Activated T-helper 2 cell treated with anti-CD3 and anti-CD28 coated beads, Interferon-gamma antibody, Interleukin-2, Interleukin-4, amounts not matched to agents 10 μg/mL and 5 μg/mL and 100 μg/mL, durations not matched to agents 14 hours and 24 hours and 36 hours (primary cell): ENCODE results near the gene COMT. TPM values are rescaled to one million over a fixed set of nuclear protein-coding genes. Genes with fewer than 3 reads are reported as not detected.

Experiments used
- DNase-seq: peaks from one replicate; pipeline ENCODE4 v3.0.0; 2021; ENCODE audit warnings: low spot score
- H3K27ac Mint-ChIP-seq: one replicate; pipeline ENCODE4 v1.8.0; 2021; ENCODE audit warnings: mixed read lengths
- H3K27me3 Mint-ChIP-seq: one replicate; pipeline ENCODE4 v1.8.0; 2021; ENCODE audit warnings: low read depth, mixed read lengths
- H3K36me3 Mint-ChIP-seq: one replicate; pipeline ENCODE4 v1.8.0; 2021; ENCODE audit warnings: low read depth, mixed read lengths
- H3K4me1 Mint-ChIP-seq: one replicate; pipeline ENCODE4 v1.8.0; 2021; ENCODE audit warnings: low read depth, mixed read lengths
- H3K4me3 Mint-ChIP-seq: one replicate; pipeline ENCODE4 v1.8.0; 2021; ENCODE audit warnings: low read depth, mild to moderate bottlenecking, moderate library complexity, mixed read lengths
- H3K9me3 Mint-ChIP-seq: one replicate; pipeline ENCODE4 v1.8.0; 2021; ENCODE audit warnings: mixed read lengths
- intact Hi-C: fragments of 100-400 bp; cut with micrococcal nuclease; formaldehyde crosslinking; loops from one replicate; pipeline ENCODE4 v1.15.1; 2023
- total RNA-seq: library from RNA; stranded (reverse); gene quantifications from 2 replicates; pipeline ENCODE4 v1.2.3, GENCODE V29; 2022

COMT gene
- total RNA-seq, 1 donor from 2014 or later = 93.4 TPM

- DNase-seq = no peak
Measured at GRCh38 chr22:19984201-19984753, 42.7 kb downstream of the COMT start.

GRCh38 chr22:19984851-19985811 is 43.6 kb downstream of the COMT start:
- no peaks in the 10 kb centered on the region for H3K4me1 Mint-ChIP-seq
- no peak overlapping the region for H3K27ac Mint-ChIP-seq
- H3K36me3 Mint-ChIP-seq = no peaks in the 10 kb centered on the region
- intact Hi-C loops = no loop called here
- no peak for DNase-seq
- H3K9me3 Mint-ChIP-seq = no peaks in the 10 kb centered on the region
- no peak overlapping the region for H3K4me3 Mint-ChIP-seq
- peaks cover 4% of the 10 kb centered on the region for H3K27me3 Mint-ChIP-seq

More at GRCh38 chr22:19984201-19984753, 42.7 kb downstream of the COMT start:
- Mint-ChIP-seq H3K27ac (no peak overlapping the region), H3K4me3 (no peak overlapping the region), H3K4me1 (no peaks in the 10 kb centered on the region), H3K9me3 (no peaks in the 10 kb centered on the region), H3K27me3 (peaks cover 4% of the 10 kb centered on the region), H3K36me3 (no peaks in the 10 kb centered on the region)
- intact Hi-C loops = no loop called here

- H3K4me3 Mint-ChIP-seq = no peak overlapping the region
- H3K27me3 Mint-ChIP-seq = peaks cover 4% of the 10 kb centered on the region
- DNase-seq = no peak
- no peak overlapping the region for H3K27ac Mint-ChIP-seq
- no peaks in the 10 kb centered on the region for H3K9me3 Mint-ChIP-seq
- no peaks in the 10 kb centered on the region for H3K36me3 Mint-ChIP-seq
- intact Hi-C loops = no loop called here
- no peaks in the 10 kb centered on the region for H3K4me1 Mint-ChIP-seq
Measured at GRCh38 chr22:19986011-19986409, 44.4 kb downstream of the COMT start.

- H3K36me3 Mint-ChIP-seq = no peaks in the 10 kb centered on the region
- peak; percentile 56 for DNase-seq
- H3K27me3 Mint-ChIP-seq = peaks cover 4% of the 10 kb centered on the region
- peak overlapping the region; percentile 5 for H3K4me3 Mint-ChIP-seq
- H3K9me3 Mint-ChIP-seq = no peaks in the 10 kb centered on the region
- intact Hi-C loops = no loop called here
- H3K4me1 Mint-ChIP-seq = no peaks in the 10 kb centered on the region
- H3K27ac Mint-ChIP-seq = no peak overlapping the region
Measured at GRCh38 chr22:19986410-19987341, 45.1 kb downstream of the COMT start.

- H3K4me1 Mint-ChIP-seq = no peaks in the 10 kb centered on the region
- no peaks in the 10 kb centered on the region for H3K36me3 Mint-ChIP-seq
- no peaks in the 10 kb centered on the region for H3K9me3 Mint-ChIP-seq
- no peak for DNase-seq
- peaks cover 4% of the 10 kb centered on the region for H3K27me3 Mint-ChIP-seq
- no peak overlapping the region for H3K4me3 Mint-ChIP-seq
- intact Hi-C loops = no loop called here
- no peak overlapping the region for H3K27ac Mint-ChIP-seq
Measured at GRCh38 chr22:19987394-19988306, 46.1 kb downstream of the COMT start.

GRCh38 chr22:19988331-19988808 is 46.8 kb downstream of the COMT start:
- H3K9me3 Mint-ChIP-seq = no peaks in the 10 kb centered on the region
- no peak overlapping the region for H3K4me3 Mint-ChIP-seq
- H3K4me1 Mint-ChIP-seq = no peaks in the 10 kb centered on the region
- no peak for DNase-seq
- intact Hi-C loops = no loop called here
- no peaks in the 10 kb centered on the region for H3K36me3 Mint-ChIP-seq
- H3K27ac Mint-ChIP-seq = no peak overlapping the region
- peaks cover 4% of the 10 kb centered on the region for H3K27me3 Mint-ChIP-seq

GRCh38 chr22:19988965-19989724 is 47.6 kb downstream of the COMT start:
- peaks cover 4% of the 10 kb centered on the region for H3K27me3 Mint-ChIP-seq
- H3K27ac Mint-ChIP-seq = no peak overlapping the region
- H3K36me3 Mint-ChIP-seq = no peaks in the 10 kb centered on the region
- intact Hi-C loops = no loop called here
- H3K9me3 Mint-ChIP-seq = no peaks in the 10 kb centered on the region
- H3K4me3 Mint-ChIP-seq = no peak overlapping the region
- no peak for DNase-seq
- no peaks in the 10 kb centered on the region for H3K4me1 Mint-ChIP-seq

- peaks cover 4% of the 10 kb centered on the region for H3K27me3 Mint-ChIP-seq
- H3K36me3 Mint-ChIP-seq = no peaks in the 10 kb centered on the region
- no peak overlapping the region for H3K27ac Mint-ChIP-seq
- no peaks in the 10 kb centered on the region for H3K4me1 Mint-ChIP-seq
- no peaks in the 10 kb centered on the region for H3K9me3 Mint-ChIP-seq
- DNase-seq = no peak
- no peak overlapping the region for H3K4me3 Mint-ChIP-seq
- intact Hi-C loops = no loop called here
Measured at GRCh38 chr22:19989725-19990067, 48.1 kb downstream of the COMT start.

GRCh38 chr22:19990188-19990587 is 48.6 kb downstream of the COMT start:
- peaks cover 3% of the 10 kb centered on the region for H3K27me3 Mint-ChIP-seq
- H3K27ac Mint-ChIP-seq = no peak overlapping the region
- no peaks in the 10 kb centered on the region for H3K9me3 Mint-ChIP-seq
- no peak overlapping the region for H3K4me3 Mint-ChIP-seq
- no peaks in the 10 kb centered on the region for H3K4me1 Mint-ChIP-seq
- intact Hi-C loops = no loop called here
- DNase-seq = no peak
- no peaks in the 10 kb centered on the region for H3K36me3 Mint-ChIP-seq

GRCh38 chr22:19990609-19991394 is 49.2 kb downstream of the COMT start:
- no peak overlapping the region for H3K27ac Mint-ChIP-seq
- no peaks in the 10 kb centered on the region for H3K36me3 Mint-ChIP-seq
- no peaks in the 10 kb centered on the region for H3K9me3 Mint-ChIP-seq
- no peak for DNase-seq
- intact Hi-C loops = no loop called here
- H3K4me3 Mint-ChIP-seq = no peak overlapping the region
- H3K27me3 Mint-ChIP-seq = peaks cover 3% of the 10 kb centered on the region
- no peaks in the 10 kb centered on the region for H3K4me1 Mint-ChIP-seq

GRCh38 chr22:19991395-19991644 is 49.7 kb downstream of the COMT start:
- Mint-ChIP-seq H3K9me3 (no peaks in the 10 kb centered on the region), H3K27ac (no peak overlapping the region), H3K36me3 (no peaks in the 10 kb centered on the region), H3K27me3 (peaks cover under 1% of the 10 kb centered on the region), H3K4me3 (no peak overlapping the region), H3K4me1 (no peaks in the 10 kb centered on the region)
- DNase-seq = no peak
- intact Hi-C loops = no loop called here
